HL-60 (cell line): Measurements from ENCODE around the gene CD2.

Experiments
- GABPA ChIP-seq: IDR thresholded peaks from 2 replicates; pipeline ENCODE4 v1.6.1; 2012; ENCODE audit warnings: low read depth
- TF ChIP-seq, protein P1 (sequence below): IDR thresholded peaks from one replicate; pipeline ENCODE4 v1.5.1; 2011; ENCODE audit warnings: low read length, control low read depth, inconsistent platforms; ENCODE audit not compliant: insufficient read depth
- TF ChIP-seq, protein P2 (sequence below): IDR thresholded peaks from 2 replicates; pipeline ENCODE4 v1.6.1; 2012; ENCODE audit warnings: low read depth; ENCODE audit not compliant: insufficient replicate concordance

DNA sequence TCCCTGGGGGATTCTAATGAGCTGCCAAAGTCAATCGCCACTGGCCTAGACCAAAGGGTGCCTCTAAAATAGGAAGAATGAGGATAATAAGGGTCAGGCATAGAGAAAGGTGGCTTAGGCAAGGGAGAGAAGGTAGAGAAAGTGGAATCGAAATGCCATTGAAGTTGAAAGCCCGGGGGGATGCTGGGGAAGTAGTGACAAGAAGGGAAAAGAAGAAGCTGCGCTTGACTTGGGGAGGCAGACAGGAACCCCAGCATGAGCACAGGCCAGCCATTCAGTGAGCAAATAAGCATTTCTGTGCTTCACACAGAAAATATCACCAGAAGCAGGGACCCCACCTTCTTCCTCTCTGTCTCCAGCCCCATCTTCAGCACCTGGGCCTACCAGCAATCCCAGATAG is 1.5 kb downstream of the CD2 start:
- no peak for TF ChIP-seq GABPA
- TF ChIP-seq, protein P1, sequence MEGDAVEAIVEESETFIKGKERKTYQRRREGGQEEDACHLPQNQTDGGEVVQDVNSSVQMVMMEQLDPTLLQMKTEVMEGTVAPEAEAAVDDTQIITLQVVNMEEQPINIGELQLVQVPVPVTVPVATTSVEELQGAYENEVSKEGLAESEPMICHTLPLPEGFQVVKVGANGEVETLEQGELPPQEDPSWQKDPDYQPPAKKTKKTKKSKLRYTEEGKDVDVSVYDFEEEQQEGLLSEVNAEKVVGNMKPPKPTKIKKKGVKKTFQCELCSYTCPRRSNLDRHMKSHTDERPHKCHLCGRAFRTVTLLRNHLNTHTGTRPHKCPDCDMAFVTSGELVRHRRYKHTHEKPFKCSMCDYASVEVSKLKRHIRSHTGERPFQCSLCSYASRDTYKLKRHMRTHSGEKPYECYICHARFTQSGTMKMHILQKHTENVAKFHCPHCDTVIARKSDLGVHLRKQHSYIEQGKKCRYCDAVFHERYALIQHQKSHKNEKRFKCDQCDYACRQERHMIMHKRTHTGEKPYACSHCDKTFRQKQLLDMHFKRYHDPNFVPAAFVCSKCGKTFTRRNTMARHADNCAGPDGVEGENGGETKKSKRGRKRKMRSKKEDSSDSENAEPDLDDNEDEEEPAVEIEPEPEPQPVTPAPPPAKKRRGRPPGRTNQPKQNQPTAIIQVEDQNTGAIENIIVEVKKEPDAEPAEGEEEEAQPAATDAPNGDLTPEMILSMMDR: no peak
- TF ChIP-seq, protein P2, sequence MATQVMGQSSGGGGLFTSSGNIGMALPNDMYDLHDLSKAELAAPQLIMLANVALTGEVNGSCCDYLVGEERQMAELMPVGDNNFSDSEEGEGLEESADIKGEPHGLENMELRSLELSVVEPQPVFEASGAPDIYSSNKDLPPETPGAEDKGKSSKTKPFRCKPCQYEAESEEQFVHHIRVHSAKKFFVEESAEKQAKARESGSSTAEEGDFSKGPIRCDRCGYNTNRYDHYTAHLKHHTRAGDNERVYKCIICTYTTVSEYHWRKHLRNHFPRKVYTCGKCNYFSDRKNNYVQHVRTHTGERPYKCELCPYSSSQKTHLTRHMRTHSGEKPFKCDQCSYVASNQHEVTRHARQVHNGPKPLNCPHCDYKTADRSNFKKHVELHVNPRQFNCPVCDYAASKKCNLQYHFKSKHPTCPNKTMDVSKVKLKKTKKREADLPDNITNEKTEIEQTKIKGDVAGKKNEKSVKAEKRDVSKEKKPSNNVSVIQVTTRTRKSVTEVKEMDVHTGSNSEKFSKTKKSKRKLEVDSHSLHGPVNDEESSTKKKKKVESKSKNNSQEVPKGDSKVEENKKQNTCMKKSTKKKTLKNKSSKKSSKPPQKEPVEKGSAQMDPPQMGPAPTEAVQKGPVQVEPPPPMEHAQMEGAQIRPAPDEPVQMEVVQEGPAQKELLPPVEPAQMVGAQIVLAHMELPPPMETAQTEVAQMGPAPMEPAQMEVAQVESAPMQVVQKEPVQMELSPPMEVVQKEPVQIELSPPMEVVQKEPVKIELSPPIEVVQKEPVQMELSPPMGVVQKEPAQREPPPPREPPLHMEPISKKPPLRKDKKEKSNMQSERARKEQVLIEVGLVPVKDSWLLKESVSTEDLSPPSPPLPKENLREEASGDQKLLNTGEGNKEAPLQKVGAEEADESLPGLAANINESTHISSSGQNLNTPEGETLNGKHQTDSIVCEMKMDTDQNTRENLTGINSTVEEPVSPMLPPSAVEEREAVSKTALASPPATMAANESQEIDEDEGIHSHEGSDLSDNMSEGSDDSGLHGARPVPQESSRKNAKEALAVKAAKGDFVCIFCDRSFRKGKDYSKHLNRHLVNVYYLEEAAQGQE: no peak
